ENCODE results near the gene USP15.

GRCh38 chr12:62215506-62215905 lies 44.7 kb upstream of the USP15 start:
- TF ChIP-seq YY1 (IDR thresholded peaks at IDR 0.05; ENCODE audit: low read depth) (0 out of 2 replicates have a peak, but pooled peaks have one; percentile 11), TAF1 (IDR thresholded peaks at IDR 0.05; ENCODE audit: low read depth) (no peak), USF1 (IDR thresholded peaks at IDR 0.05) (no peak), TCF12 (IDR thresholded peaks at IDR 0.05; ENCODE audit: low read depth) (no peak), FOXM1 (IDR thresholded peaks at IDR 0.05; ENCODE audit: borderline replicate concordance, low read depth) (peak; percentile 54), RAD21 (IDR thresholded peaks at IDR 0.05; ENCODE audit: low read depth) (0 out of 2 replicates have a peak, but pooled peaks have one; percentile 1), EGR1 (IDR thresholded peaks at IDR 0.05) (no peak), EP300 (IDR thresholded peaks at IDR 0.05; ENCODE audit: borderline replicate concordance) (no peak), CREB1 (IDR thresholded peaks at IDR 0.05; ENCODE audit: low read depth) (no peak)
